BE2C (cell line): Measurements from ENCODE around the gene NEUROG2.

ENCODE experiments used
- DNase-seq: peaks from one replicate; pipeline ENCODE4 v3.0.0-alpha.2; 2020
- H3K27me3 ChIP-seq: fragments of 250-450 bp; sonication (Bioruptor Pico); 2 replicates; pipeline ENCODE4 v1.5.1; 2020; ENCODE audit warnings: mild to moderate bottlenecking
- H3K36me3 ChIP-seq: fragments of 250-450 bp; sonication (Bioruptor Pico); 2 replicates; pipeline ENCODE4 v1.5.1; 2020; ENCODE audit warnings: mild to moderate bottlenecking
- H3K4me1 ChIP-seq: fragments of 250-450 bp; sonication (Bioruptor Pico); 2 replicates; pipeline ENCODE4 v1.5.1; 2020
- H3K4me3 ChIP-seq: 2 replicates; pipeline ENCODE4 v1.5.1; 2011; ENCODE audit warnings: low read depth, low read length
- H3K9me3 ChIP-seq: fragments of 250-450 bp; sonication (Bioruptor Pico); 2 replicates; pipeline ENCODE4 v1.5.1; 2020
- TF ChIP-seq, protein P1 (sequence below): IDR thresholded peaks from 2 replicates; pipeline ENCODE4 v1.5.1; 2012; ENCODE audit warnings: mild to moderate bottlenecking, low read depth, low read length

Gene NEUROG2

DNA sequence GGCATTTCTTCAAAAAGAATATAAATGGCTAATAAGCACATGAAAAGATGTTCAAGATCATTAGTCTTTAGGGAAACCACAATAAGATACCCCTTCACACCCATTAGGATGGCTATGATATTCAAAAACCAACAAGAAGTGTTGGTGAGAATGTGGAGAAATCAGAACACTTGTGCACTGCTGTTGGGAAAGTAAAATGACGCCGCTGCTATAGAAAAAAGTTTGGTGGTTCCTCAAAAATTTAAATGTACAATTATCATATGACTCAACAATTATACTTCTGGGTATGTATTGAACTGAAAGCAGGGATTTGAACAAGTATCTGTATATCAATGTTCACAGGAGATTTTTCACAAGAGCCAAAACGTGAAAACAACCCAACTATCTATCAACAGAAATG lies 29.4 kb upstream of the NEUROG2 start:
- Histone ChIP-seq H3K4me3 (no peak overlapping the region), H3K36me3 (no peaks in the 10 kb centered on the region), H3K9me3 (no peaks in the 10 kb centered on the region), H3K27me3 (no peaks in the 10 kb centered on the region), H3K4me1 (no peaks in the 10 kb centered on the region; the same call in 1 of the 2 replicates)
- DNase-seq, result no peak
- TF ChIP-seq, protein P1, sequence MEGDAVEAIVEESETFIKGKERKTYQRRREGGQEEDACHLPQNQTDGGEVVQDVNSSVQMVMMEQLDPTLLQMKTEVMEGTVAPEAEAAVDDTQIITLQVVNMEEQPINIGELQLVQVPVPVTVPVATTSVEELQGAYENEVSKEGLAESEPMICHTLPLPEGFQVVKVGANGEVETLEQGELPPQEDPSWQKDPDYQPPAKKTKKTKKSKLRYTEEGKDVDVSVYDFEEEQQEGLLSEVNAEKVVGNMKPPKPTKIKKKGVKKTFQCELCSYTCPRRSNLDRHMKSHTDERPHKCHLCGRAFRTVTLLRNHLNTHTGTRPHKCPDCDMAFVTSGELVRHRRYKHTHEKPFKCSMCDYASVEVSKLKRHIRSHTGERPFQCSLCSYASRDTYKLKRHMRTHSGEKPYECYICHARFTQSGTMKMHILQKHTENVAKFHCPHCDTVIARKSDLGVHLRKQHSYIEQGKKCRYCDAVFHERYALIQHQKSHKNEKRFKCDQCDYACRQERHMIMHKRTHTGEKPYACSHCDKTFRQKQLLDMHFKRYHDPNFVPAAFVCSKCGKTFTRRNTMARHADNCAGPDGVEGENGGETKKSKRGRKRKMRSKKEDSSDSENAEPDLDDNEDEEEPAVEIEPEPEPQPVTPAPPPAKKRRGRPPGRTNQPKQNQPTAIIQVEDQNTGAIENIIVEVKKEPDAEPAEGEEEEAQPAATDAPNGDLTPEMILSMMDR, result no peak

DNA sequence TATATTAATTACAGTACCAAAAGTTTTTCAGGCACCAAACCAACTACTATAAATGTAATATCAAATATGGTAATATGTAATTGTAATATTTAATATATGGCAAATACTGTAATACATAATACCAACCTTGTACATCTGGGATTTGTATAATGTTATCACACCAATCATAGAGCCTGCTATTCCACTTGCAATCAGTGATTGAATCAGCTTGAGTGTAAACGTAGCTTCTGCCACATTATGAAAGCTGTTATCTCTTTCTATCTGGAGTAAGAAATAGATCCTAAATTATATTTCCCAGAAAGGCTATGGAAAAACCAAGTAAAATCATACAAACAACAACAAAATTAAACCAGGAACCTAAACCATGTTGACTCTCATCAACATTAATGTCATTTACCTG lies 24.7 kb upstream of the NEUROG2 start:
- Histone ChIP-seq H3K36me3 (no peaks in the 10 kb centered on the region), H3K4me1 (no peaks in the 10 kb centered on the region; the same call in 1 of the 2 replicates), H3K4me3 (no peak overlapping the region), H3K27me3 (no peaks in the 10 kb centered on the region), H3K9me3 (no peaks in the 10 kb centered on the region)
- DNase-seq, result no peak
- TF ChIP-seq, protein P1, result no peak

DNA sequence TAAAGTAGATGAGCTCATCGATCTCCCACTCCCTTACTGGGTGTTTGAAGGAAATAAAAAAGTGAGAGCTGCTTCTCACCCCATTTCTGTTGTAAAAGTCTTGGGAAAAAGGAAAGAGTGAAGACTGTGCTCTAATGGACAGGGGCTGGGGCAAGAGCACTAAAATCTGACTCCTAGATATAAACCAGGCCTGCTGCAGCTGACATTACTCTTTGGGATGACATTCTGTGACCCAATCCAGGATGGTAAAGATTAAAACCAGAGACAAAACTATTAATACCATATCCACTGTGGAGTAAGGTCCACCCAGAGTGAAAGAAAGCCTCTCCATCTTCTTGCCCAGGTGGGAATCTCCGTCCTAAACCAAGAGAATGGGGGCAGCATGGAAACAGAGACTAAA lies 20.1 kb upstream of the NEUROG2 start:
- no peaks in the 10 kb centered on the region for H3K36me3 ChIP-seq
- H3K4me3 ChIP-seq, result no peak overlapping the region
- TF ChIP-seq, protein P1, result no peak
- H3K9me3 ChIP-seq, result no peaks in the 10 kb centered on the region
- no peaks in the 10 kb centered on the region for H3K27me3 ChIP-seq
- H3K4me1 ChIP-seq, result no peaks in the 10 kb centered on the region; the same call in 1 of the 2 replicates
- no peak for DNase-seq

DNA sequence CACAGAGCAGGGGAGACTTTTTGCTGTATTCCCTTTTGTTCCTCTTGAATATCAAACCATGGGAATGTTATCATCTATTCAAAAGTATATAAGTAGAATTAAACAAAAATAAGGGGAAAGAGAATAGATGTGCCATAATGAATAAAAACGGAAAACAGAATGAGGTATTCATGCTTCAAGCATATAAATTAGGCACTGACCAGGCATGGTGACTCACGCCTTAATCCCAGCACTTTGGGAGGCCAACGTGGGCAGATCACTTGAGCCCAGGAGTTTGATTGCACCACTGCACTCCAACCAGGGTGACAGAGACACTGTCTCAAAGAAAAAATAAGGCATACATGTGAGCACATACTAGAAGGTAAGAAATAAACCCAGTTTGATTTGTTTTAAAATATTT lies 16.3 kb upstream of the NEUROG2 start:
- no peak overlapping the region for H3K4me3 ChIP-seq
- H3K36me3 ChIP-seq, result no peaks in the 10 kb centered on the region
- TF ChIP-seq, protein P1, result no peak
- no peaks in the 10 kb centered on the region for H3K9me3 ChIP-seq
- no peaks in the 10 kb centered on the region for H3K4me1 ChIP-seq
- no peak for DNase-seq
- H3K27me3 ChIP-seq, result peaks cover 6% of the 10 kb centered on the region; the same call in 1 of the 2 replicates

DNA sequence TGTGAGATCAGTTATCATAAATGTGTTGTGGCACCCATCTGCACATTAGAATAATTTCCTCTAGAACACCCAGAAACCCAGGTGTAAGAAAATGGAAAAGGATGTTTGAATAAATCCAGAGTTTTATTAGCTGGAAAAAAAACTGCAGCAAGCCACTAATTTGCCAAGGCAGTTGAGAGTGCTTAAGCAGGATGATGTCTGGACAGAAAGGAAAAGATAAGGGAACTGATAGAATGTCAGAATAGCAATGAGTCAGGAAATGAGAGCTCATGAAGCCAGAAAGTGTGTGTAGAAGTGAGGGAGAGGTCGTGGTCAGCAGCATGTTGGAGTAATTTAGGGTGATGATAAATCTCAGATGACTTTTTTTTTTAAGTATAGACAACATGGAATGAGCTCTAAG lies 15.2 kb upstream of the NEUROG2 start:
- TF ChIP-seq, protein P1, result no peak
- Histone ChIP-seq H3K4me1 (no peaks in the 10 kb centered on the region), H3K27me3 (peaks cover 10% of the 10 kb centered on the region; the same call in 1 of the 2 replicates), H3K9me3 (no peaks in the 10 kb centered on the region), H3K4me3 (no peak overlapping the region), H3K36me3 (no peaks in the 10 kb centered on the region)
- DNase-seq, result no peak

DNA sequence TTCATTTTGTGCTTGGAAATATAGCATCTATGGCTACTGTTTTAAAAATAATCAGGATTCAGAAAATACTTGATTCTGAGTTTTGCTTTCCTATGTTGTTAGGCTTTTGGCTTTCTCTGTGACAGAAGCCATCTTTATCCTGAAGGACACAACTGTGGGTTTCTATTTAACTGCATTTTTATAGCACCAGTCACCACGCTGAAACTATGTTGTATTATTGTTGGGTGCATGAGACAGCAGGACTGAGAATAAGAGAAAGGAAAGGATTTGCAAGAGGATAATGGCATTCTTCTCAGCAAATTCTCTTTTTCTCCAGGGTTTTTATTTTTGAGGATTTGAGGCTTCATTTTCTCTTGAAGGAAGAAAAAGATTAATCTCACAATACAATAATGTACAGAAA lies 10.1 kb upstream of the NEUROG2 start:
- TF ChIP-seq, protein P1, result no peak
- no peak for DNase-seq
- H3K4me3 ChIP-seq, result no peak overlapping the region
- H3K9me3 ChIP-seq, result no peaks in the 10 kb centered on the region
- H3K27me3 ChIP-seq, result peaks cover 56% of the 10 kb centered on the region
- no peaks in the 10 kb centered on the region for H3K4me1 ChIP-seq
- H3K36me3 ChIP-seq, result no peaks in the 10 kb centered on the region
